ENCODE data around the gene ATP11A. TPM values are rescaled to one million over a fixed set of nuclear protein-coding genes. Genes with fewer than 3 reads are reported as not detected.

ATP11A gene
- total RNA-seq, 1 experiment from 2014 or later, result 80.4 TPM

DNA sequence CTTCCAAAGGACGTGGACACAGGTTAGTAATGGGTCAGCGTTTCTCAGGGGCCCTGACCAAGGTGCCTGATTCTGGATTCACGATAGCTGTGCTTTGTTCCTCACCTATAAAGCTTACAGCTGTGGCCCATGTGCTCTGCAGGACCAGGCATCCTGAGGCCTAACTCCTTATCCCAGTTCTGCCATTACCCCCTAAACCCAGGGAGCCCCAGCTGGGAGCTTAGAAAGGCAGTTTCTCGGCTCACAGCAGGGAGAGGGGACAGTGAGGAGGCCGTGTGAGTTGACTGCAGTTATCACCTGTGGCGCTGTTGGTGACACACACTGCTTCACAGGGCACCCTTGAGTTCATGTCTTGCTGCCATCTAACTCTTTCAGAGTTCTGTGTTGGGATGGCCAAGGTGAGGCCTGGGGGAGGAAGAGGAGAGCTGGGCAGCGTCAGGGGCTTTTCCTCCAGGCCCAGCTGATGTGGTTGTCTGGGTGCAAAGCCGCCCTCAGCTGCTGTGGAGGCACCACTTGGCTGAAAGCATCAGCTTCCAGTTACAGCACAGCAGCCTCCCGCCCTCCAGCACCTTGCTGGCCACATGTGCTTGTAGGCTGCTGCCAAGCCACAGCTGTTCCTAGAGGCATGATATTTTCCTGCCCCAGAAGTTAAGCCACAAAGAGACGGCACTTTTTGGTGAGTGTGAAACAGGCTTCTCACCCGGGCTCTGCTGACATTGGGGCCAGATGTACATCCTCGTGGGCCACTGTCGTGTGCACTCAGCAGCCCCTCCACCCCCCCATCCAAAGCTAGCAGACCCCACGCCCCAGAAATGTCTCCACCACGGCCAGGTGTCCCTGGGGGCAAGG, 179.6 kb downstream of the ATP11A start:
- intact Hi-C loops (cut with micrococcal nuclease), result loop anchor here (5.0 kb wide), 1 partner anchor 137 kb away; no protein-coding TSS in a partner anchor
- ChIA-PET RAD21 (ENCODE audit: low non-redundant PET in 1 of 2, low total read pairs in 2 of 2, uncharacterized antibody in 2 of 2, unreplicated experiment in 2 of 2) (no interaction called here), POLR2A (no interaction called here), CTCF (no interaction called here)
- no peaks in the 10 kb centered on the region for H3K9me2 ChIP-seq (ENCODE audit: insufficient read depth)
- no peak for TF ChIP-seq CBX3 (IDR thresholded peaks at IDR 0.05; ENCODE audit: low read depth)
- no peak for TF ChIP-seq SRF (IDR thresholded peaks at IDR 0.05; ENCODE audit: low read depth)
- no peak for TF ChIP-seq JUND (IDR thresholded peaks at IDR 0.05)
- no peak for TF ChIP-seq ZNF274 (IDR thresholded peaks at IDR 0.05; ENCODE audit: low read depth, low read length)
- no peak for TF ChIP-seq FOSL1 (IDR thresholded peaks at IDR 0.05; ENCODE audit: low read depth)
- TF ChIP-seq, protein P1, sequence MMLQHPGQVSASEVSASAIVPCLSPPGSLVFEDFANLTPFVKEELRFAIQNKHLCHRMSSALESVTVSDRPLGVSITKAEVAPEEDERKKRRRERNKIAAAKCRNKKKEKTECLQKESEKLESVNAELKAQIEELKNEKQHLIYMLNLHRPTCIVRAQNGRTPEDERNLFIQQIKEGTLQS (IDR thresholded peaks at IDR 0.05), result no peak
- TF ChIP-seq POLR2A (IDR thresholded peaks at IDR 0.05; ENCODE audit: borderline replicate concordance, extremely low read depth, insufficient read depth, insufficient read length), result no peak
- no peak for TF ChIP-seq YY1 (IDR thresholded peaks at IDR 0.05; ENCODE audit: extremely low read depth, insufficient replicate concordance, low read depth, low read length)
- no peak overlapping the region for H3K27ac ChIP-seq (ENCODE audit: low read depth, low read length)
- no peaks in the 10 kb centered on the region for H3K9me3 ChIP-seq (ENCODE audit: control insufficient read depth in 1 of 2, insufficient read depth in 1 of 2, low read depth in 1 of 2, low read length in 2 of 2)
- ATAC-seq (no peak), DNase-seq (ENCODE audit: low read depth, low spot score) (no peak)
- no peaks in the 10 kb centered on the region for H4K20me1 ChIP-seq (ENCODE audit: insufficient read depth)
- no peak overlapping the region for H2AFZ ChIP-seq (ENCODE audit: low read depth, low read length, poor library complexity, severe bottlenecking)
- BruUV-seq (replicated peaks), result no TSS peak
- no peaks in the 10 kb centered on the region for H3K79me2 ChIP-seq (ENCODE audit: insufficient read depth, low read length)
- no peak overlapping the region for H3K4me2 ChIP-seq (ENCODE audit: low read length)
- H3K27me3 ChIP-seq (ENCODE audit: insufficient read depth, low read length), result no peaks in the 10 kb centered on the region
- no peak overlapping the region for H3K4me3 ChIP-seq (replicated peaks in 1 of 2; ENCODE audit: low read depth in 1 of 2, low read length in 2 of 2)
- no peak overlapping the region for H3K9ac ChIP-seq (ENCODE audit: low read length)
- H3K4me1 ChIP-seq (ENCODE audit: control insufficient read depth in 1 of 2, insufficient read depth in 2 of 2, low read length in 2 of 2), result peaks cover 28 to 33% of the 10 kb centered on the region in 2 experiments
- peaks cover 0 to 18% of the 10 kb centered on the region in 2 experiments; a peak in 1 of 4 replicates for H3K36me3 ChIP-seq (ENCODE audit: control insufficient read depth in 1 of 2, insufficient read depth in 2 of 2, low read length in 2 of 2)

DNA sequence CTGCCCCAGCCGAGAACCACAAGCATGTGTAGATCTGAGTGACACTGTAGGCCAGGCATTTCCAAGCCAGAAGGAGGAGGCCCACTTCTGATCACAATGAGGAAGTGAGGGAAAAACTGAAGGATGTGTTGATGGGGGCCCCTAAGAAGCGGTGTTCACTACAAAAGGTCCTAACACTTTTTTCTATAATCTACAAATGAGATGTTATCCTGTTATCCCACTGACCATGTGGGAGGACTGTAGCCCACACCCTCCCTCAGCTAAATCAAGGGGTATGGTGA, 180.2 kb downstream of the ATP11A start:
- CTCF ChIA-PET, result no interaction called here
- TF ChIP-seq, protein P2, sequence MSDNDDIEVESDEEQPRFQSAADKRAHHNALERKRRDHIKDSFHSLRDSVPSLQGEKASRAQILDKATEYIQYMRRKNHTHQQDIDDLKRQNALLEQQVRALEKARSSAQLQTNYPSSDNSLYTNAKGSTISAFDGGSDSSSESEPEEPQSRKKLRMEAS (IDR thresholded peaks at IDR 0.05), result no peak
- TF ChIP-seq JUND (IDR thresholded peaks at IDR 0.05) (no peak), EZH2 (IDR thresholded peaks at IDR 0.05) (no peak), FOSL1 (IDR thresholded peaks at IDR 0.05; ENCODE audit: low read depth) (no peak), SP1 (IDR thresholded peaks at IDR 0.05; ENCODE audit: low read depth) (no peak), RAD21 (IDR thresholded peaks at IDR 0.05; ENCODE audit: low read depth) (no peak), POLR2AphosphoS5 (IDR thresholded peaks at IDR 0.05; ENCODE audit: low read depth, low read length) (no peak), ELF1 (IDR thresholded peaks at IDR 0.05; ENCODE audit: borderline replicate concordance, low read depth) (no peak)
- TF ChIP-seq, protein P1 (IDR thresholded peaks at IDR 0.05), result no peak
- TF ChIP-seq, protein P3, sequence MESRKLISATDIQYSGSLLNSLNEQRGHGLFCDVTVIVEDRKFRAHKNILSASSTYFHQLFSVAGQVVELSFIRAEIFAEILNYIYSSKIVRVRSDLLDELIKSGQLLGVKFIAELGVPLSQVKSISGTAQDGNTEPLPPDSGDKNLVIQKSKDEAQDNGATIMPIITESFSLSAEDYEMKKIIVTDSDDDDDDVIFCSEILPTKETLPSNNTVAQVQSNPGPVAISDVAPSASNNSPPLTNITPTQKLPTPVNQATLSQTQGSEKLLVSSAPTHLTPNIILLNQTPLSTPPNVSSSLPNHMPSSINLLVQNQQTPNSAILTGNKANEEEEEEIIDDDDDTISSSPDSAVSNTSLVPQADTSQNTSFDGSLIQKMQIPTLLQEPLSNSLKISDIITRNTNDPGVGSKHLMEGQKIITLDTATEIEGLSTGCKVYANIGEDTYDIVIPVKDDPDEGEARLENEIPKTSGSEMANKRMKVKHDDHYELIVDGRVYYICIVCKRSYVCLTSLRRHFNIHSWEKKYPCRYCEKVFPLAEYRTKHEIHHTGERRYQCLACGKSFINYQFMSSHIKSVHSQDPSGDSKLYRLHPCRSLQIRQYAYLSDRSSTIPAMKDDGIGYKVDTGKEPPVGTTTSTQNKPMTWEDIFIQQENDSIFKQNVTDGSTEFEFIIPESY (IDR thresholded peaks at IDR 0.05; ENCODE audit: extremely low read depth, insufficient replicate concordance, low read length), result no peak
- TF ChIP-seq, protein P4, sequence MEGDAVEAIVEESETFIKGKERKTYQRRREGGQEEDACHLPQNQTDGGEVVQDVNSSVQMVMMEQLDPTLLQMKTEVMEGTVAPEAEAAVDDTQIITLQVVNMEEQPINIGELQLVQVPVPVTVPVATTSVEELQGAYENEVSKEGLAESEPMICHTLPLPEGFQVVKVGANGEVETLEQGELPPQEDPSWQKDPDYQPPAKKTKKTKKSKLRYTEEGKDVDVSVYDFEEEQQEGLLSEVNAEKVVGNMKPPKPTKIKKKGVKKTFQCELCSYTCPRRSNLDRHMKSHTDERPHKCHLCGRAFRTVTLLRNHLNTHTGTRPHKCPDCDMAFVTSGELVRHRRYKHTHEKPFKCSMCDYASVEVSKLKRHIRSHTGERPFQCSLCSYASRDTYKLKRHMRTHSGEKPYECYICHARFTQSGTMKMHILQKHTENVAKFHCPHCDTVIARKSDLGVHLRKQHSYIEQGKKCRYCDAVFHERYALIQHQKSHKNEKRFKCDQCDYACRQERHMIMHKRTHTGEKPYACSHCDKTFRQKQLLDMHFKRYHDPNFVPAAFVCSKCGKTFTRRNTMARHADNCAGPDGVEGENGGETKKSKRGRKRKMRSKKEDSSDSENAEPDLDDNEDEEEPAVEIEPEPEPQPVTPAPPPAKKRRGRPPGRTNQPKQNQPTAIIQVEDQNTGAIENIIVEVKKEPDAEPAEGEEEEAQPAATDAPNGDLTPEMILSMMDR (IDR thresholded peaks at IDR 0.05 in 2 of 3, conservative IDR thresholded peaks at IDR 0.05 in 1 of 3; ENCODE audit: borderline replicate concordance in 1 of 3, insufficient read depth in 1 of 3, low read depth in 2 of 3, low read length in 2 of 3), result no peak

More for the DNA sequence above, 180.2 kb downstream of the ATP11A start:
- H3K79me2 ChIP-seq (ENCODE audit: insufficient read depth, low read length), result no peaks in the 10 kb centered on the region
- peaks cover 0 to 18% of the 10 kb centered on the region in 2 experiments; a peak in 1 of 4 replicates for H3K36me3 ChIP-seq (ENCODE audit: control insufficient read depth in 1 of 2, insufficient read depth in 2 of 2, low read length in 2 of 2)
- ChIA-PET RAD21 (ENCODE audit: low non-redundant PET in 1 of 2, low total read pairs in 2 of 2, uncharacterized antibody in 2 of 2, unreplicated experiment in 2 of 2) (no interaction called here), POLR2A (no interaction called here)
- H3K4me2 ChIP-seq (ENCODE audit: low read length), result no peak overlapping the region
- no peaks in the 10 kb centered on the region for H3K27me3 ChIP-seq (ENCODE audit: insufficient read depth, low read length)
- no peaks in the 10 kb centered on the region for H4K20me1 ChIP-seq (ENCODE audit: insufficient read depth)
- peaks cover 28 to 34% of the 10 kb centered on the region in 2 experiments for H3K4me1 ChIP-seq (ENCODE audit: control insufficient read depth in 1 of 2, insufficient read depth in 2 of 2, low read length in 2 of 2)
- no peak overlapping the region for H2AFZ ChIP-seq (ENCODE audit: low read depth, low read length, poor library complexity, severe bottlenecking)
- H3K27ac ChIP-seq (ENCODE audit: low read depth, low read length), result no peak overlapping the region
- H3K9ac ChIP-seq (ENCODE audit: low read length), result no peak overlapping the region
- H3K9me2 ChIP-seq (ENCODE audit: insufficient read depth), result no peaks in the 10 kb centered on the region
- no peaks in the 10 kb centered on the region for H3K9me3 ChIP-seq (ENCODE audit: control insufficient read depth in 1 of 2, insufficient read depth in 1 of 2, low read depth in 1 of 2, low read length in 2 of 2)
- H3K4me3 ChIP-seq (replicated peaks in 1 of 2; ENCODE audit: low read depth in 1 of 2, low read length in 2 of 2), result no peak overlapping the region
- no TSS peak for BruUV-seq (replicated peaks)
- intact Hi-C loops (cut with micrococcal nuclease), result loop anchor here (5.0 kb wide), 1 partner anchor 138 kb away; no protein-coding TSS in a partner anchor
- DNase-seq (ENCODE audit: low read depth, low spot score) (no peak), ATAC-seq (no peak)

All from HCT116 (cell line).